Measurements from ENCODE around the gene MICAL3.

Gene MICAL3

GRCh38 chr22:17924735-17925364 is 99.5 kb downstream of the MICAL3 start:
- DNase-seq = peak; percentile 16

DNA sequence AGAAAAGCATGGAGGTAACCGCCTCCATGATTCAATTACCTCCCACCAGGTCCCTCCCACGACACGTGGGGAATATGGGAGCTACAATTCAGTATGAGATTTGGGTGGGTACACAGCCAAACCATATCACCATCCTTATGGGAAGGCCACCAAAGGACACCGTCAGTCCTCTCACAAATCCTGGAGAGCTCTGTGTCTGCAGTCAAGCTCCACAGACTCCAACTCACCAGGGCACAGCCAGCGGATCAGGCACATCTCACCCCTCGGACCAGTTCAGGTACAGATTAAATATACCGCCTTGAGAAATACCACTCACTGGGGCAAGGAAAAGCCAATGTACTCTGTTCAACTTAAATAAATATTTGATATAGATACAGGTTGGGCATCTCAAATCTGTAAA is 100.3 kb downstream of the MICAL3 start:
- peak; percentile 13 for DNase-seq

GRCh38 chr22:17922925-17923903 is 101.1 kb downstream of the MICAL3 start:
- DNase-seq = peak; percentile 66

- peak; percentile 13 for DNase-seq
These were observed 102.2 kb downstream of the MICAL3 start for GRCh38 chr22:17921871-17922821.

DNA sequence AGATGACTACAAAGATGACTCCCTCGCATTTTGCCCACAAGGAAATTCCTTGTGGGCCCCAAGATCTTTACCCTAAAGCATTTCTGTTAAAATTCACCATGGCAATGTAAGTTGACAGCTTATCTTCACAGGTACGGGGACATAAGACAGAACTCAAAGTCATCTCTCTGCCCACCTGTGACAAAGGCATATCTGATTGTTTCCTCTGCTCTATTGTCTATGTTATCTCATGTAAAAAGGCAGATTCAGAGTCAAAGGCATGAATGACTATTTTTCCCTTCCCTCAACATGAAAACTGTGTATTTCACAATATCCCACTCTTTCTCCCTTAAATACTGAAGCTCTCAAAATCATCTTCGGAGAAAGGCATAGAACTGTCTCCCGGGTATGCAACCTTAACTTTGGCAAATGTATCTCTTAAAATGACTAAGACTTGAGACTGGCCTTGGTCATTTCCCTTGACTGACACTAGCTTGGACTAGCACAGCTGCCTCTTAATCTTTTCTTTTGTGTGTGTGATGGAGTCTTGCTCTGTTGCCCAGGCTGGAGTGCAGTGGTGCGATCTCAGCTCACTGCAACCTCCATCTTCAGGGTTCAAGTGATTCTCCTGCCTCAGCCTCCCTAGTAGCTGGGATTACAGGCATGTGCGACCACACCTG is 103.2 kb downstream of the MICAL3 start:
- DNase-seq = peak; percentile 1

- peak; percentile 43 for DNase-seq
These were observed 104.2 kb downstream of the MICAL3 start for GRCh38 chr22:17920145-17920605.

GRCh38 chr22:17919276-17920144 is 104.9 kb downstream of the MICAL3 start:
- DNase-seq = peak; percentile 46

GRCh38 chr22:17918840-17919239 is 105.5 kb downstream of the MICAL3 start:
- DNase-seq = no peak

- DNase-seq = peak; percentile 12
These were observed 106.8 kb downstream of the MICAL3 start for GRCh38 chr22:17917490-17917983.

DNA sequence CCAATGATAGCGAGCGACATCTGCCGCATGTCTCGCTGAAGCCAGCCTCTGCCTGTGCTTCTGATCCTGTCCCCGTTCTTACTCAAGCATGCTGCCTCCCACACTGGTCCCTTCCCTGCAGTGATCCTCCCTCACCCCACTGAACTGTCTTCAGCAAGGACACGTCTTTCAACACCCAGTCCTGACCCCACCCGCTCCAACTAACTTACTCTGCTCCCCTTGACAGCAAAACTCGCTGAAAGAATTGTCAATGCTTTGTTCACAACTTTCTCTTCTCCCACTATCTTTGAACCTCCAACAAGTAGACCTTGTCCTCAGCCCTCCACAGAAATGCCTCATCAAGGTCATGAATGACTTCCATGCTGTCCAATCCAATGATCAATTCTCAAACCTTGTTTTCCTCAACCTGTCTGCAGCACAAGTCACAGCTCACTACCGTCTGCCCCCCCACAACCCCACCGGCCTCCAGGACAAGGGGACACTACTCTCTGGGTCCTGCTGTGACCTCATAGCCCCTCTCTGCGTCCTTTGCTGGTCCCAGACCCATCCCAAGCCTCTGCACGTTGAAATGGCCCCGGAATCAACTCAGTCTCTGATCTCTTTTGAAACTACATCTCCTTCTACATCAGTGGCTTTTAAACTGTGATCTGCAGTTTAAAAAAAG is 108.0 kb downstream of the MICAL3 start:
- no peak for DNase-seq

DNA sequence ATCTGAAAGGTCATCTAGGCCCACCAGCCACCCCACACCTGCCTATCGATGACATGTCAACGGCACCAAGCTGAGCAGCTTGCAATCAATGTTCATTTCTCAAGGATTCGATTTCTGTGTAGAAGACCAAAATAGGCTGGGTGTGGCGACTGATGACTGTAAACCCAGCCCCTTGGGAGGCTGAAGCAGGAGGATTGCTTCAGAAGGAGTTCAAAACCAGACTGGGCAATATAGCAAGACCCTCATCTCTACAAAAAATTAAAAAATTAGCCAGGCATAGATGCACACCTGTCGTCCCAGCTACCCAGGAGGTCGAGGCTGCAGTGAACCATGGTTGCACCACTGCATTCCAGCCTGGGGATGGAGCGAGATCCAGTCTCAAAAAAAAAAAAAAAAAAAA is 108.7 kb downstream of the MICAL3 start:
- no peak for DNase-seq

DNA sequence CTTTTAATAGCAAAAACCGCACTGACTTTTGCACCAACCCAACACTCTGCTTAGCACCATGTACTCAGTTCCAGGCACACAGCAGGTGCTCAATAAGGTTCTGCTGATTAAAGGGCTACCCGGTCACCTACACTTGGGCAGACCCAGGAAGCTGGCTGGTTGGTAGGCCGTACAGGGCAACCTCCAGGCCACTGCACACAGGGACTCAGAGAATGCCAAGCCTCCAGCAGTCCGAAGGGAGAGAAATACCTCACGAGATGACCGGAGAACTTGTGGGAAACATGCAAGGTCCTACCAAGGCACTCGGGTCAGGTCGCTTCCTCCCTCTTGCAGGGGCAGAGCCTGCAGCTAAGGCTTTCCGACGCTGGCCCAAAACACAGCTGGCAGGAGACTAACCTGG is 109.2 kb downstream of the MICAL3 start:
- no peak for DNase-seq

- no peak for DNase-seq
These were observed 109.9 kb downstream of the MICAL3 start for GRCh38 chr22:17914474-17914873.

DNA sequence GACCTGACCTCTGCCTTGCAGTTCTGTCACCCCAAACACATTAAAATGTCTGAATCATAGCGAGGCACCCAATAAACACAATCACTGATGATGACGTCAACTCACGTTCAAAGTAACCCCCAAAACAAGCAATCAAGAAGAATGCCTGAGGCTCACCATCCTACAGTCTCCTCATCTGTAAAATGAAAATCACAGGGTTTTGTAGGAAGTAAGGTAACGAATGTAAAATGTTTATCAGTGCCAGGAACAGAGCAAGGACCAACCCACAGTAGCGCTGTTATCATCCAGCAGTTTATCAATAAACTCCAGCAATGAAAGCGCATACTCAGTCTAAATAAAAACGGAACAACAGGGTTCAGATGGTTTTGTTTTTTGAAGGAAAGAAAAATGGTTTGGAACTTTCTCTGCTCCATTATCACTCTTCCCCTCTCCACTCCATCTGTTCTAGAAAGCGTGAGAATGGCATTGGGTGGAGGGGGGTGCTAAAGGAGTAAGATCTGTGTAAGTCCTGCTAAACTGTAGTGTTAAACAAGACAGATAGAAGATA is 110.5 kb downstream of the MICAL3 start:
- no peak for DNase-seq

DNA sequence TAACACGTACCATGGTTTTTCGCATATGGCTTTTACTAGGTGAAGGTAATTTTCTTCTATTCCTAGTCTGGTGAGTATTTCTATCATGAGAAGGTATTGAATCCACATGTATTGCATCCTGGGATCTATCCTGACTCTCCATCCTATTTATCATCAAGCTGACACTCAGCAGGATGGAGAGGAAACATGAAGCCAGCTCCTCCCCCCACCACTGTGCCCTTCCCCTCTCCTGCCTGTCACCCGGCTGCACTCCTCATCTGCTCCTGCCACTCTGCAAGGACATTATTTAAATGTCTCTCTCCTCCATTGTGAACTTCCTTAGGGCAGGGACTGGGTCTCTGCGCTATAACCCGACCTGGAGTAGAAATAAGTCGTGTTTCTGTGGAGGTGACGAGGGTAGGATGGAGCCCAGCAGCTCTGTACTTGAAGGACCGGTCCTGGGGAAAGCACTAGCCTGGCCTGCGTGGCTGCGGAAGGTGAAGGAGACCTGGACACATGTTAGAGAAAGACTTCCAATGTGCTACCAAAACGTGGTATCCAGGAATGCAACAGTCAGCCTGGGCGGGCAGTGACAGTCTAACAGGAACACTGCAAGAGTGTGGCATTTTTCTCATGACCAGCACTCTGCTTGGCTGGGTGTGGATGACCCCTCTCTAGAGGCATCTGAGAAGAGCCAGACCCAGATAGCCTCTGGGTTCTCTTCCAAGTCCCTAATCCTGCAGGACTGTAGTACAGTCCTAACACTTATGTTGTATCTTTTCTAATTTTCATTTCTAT is 111.2 kb downstream of the MICAL3 start:
- DNase-seq = peak; percentile 56

GRCh38 chr22:17911887-17912286 is 112.5 kb downstream of the MICAL3 start:
- DNase-seq = no peak

- DNase-seq = no peak
These were observed 113.1 kb downstream of the MICAL3 start for GRCh38 chr22:17911312-17911705.

DNA sequence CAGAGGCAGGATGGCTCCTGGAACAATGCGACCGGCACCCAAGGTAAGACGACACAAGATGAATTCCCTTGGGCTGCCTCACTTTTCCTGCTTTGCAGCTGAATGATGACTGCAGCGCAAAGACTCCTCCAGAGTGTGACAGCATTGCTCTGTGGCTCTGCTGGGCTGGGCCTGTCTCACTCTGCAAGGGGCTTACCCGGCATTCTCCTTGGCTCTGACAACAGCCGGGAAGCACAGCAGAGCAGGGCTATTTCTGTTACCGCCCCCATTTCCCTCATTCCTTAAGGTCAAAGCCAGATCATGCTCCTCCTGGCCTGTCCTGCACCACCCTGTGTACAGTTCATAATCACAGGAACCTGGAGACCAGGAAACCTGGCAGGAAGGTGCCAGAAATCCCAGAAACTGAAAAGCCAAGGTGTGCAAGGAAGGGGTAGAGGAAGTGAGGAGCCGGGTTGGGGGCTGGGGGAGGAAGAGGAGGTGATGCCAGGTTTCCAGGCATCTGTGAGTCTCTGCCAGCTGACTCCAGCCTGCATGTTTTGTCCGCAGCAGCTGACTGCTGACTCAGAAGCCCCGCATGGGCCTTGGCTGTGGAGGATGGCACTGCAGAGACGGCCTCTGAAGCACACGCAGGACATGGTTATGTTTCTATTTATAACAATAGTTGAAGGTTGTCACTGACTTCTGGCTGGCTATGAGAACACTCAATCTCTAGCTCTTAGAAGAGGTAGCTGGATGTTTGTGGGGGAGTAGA is 113.6 kb downstream of the MICAL3 start:
- DNase-seq = peak; percentile 88

DNA sequence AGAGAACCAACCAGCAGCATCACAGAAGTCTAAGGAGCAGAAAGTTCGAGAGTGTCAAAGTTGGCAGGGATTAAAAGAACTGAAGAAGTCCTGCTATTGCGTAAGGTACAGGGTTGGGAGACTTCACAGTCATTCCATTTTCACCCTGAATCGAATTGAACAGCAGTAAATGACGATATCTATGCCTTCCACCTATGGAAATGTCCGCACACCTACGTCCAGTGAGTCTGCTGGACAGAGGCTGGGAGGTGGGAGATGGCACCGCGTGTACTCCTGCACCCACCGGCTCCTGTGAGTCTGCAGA is 116.7 kb downstream of the MICAL3 start:
- DNase-seq = no peak
